B cell (primary cell): Measurements from ENCODE around the gene PSMA2. TPM values are rescaled to one million over a fixed set of nuclear protein-coding genes. Genes with fewer than 3 reads are reported as not detected.

Experiments
- ATAC-seq: fragments of 200-7000 bp; cut with Tn5 transposase; one replicate; pipeline ENCODE4 v1.10.0; 2021; ENCODE audit warnings: low read depth, mild to moderate bottlenecking, moderate number of reproducible peaks, moderate library complexity
- CTCF ChIA-PET: fragments of 350-600 bp; sonication (Branson Sonifier 250); formaldehyde crosslinking; loops from one replicate; lab custom pipeline; 2021; ENCODE audit warnings: antibody characterized with exemption, inconsistent platforms; lab: Charles Lee
- POLR2A ChIA-PET: fragments of 350-600 bp; sonication (Branson Sonifier 250); formaldehyde crosslinking; loops from one replicate; lab custom pipeline; 2021; ENCODE audit warnings: antibody characterized with exemption; lab: Charles Lee
- DNase-seq: peaks from one replicate; pipeline ENCODE4 v3.0.0; 2013
- H2AFZ ChIP-seq: 2 replicates; pipeline ENCODE4 v1.6.1; 2012; ENCODE audit warnings: mild to moderate bottlenecking, low read depth, low read length; ENCODE audit not compliant: insufficient read depth, poor library complexity, severe bottlenecking
- H3K27ac ChIP-seq, 2 donors: 1 replicate in 1 of 2; 2 replicates in 1 of 2; pipeline ENCODE4 v1.5.1; 2012 to 2013; ENCODE audit warnings: low read length in 2 of 2, mild to moderate bottlenecking in 2 of 2, moderate library complexity in 1 of 2
- H3K27me3 ChIP-seq, 4 experiments: fragments of 200-600 bp in 1 of 4; sonication (generic) in 1 of 4; replicated peaks in 1 of 4; 1 replicate in 2 of 4; 2 replicates in 2 of 4; pipeline versions ENCODE4 v1.6.1 to v1.7.0; 2013 to 2016; ENCODE audit warnings: low read length in 3 of 4, mild to moderate bottlenecking in 2 of 4, mixed read lengths in 1 of 4, moderate library complexity in 1 of 4; ENCODE audit not compliant: insufficient read depth in 4 of 4, control insufficient read depth in 3 of 4; ENCODE audit errors: control extremely low read depth in 1 of 4
- H3K36me3 ChIP-seq, 2 experiments: replicated peaks in 1 of 2; 1 replicate in 1 of 2; 2 replicates in 1 of 2; pipeline versions ENCODE4 v1.6.1 to v1.7.1; 2013; ENCODE audit warnings: low read length in 1 of 2; ENCODE audit not compliant: insufficient read depth in 2 of 2, control insufficient read depth in 1 of 2; ENCODE audit errors: control extremely low read depth in 1 of 2, extremely low read depth in 1 of 2
- H3K4me1 ChIP-seq, 2 donors: fragments of 200-600 bp in 1 of 2; sonication (generic) in 1 of 2; 1 replicate in 1 of 2; 2 replicates in 1 of 2; pipeline versions ENCODE4 v1.5.1 to v1.6.1; 2013 to 2017; ENCODE audit warnings: low read length in 2 of 2; ENCODE audit not compliant: control insufficient read depth in 2 of 2, insufficient read depth in 2 of 2
- H3K4me2 ChIP-seq: replicated peaks from 2 replicates; pipeline ENCODE3; 2012; ENCODE audit warnings: mild to moderate bottlenecking, low read depth, low read length; ENCODE audit not compliant: poor library complexity, severe bottlenecking
- H3K4me3 ChIP-seq, 5 experiments: fragments of 200-600 bp in 1 of 5; sonication (generic) in 1 of 5; 1 replicate in 3 of 5; 2 replicates in 2 of 5; pipeline versions ENCODE4 v1.5.1 to v1.7.0; 2011 to 2016; ENCODE audit warnings: low read length in 4 of 5, mild to moderate bottlenecking in 4 of 5, low read depth in 2 of 5, control low read depth in 1 of 5, moderate library complexity in 1 of 5; ENCODE audit not compliant: insufficient read depth in 1 of 5; ENCODE audit errors: control extremely low read depth in 1 of 5, extremely low read depth in 1 of 5
- H3K79me2 ChIP-seq: fragments of 200-600 bp; sonication (generic); one replicate; pipeline ENCODE4 v1.6.0; 2016; ENCODE audit warnings: low read length; ENCODE audit not compliant: control insufficient read depth, insufficient read depth
- H3K9ac ChIP-seq: fragments of 200-600 bp; sonication (generic); 2 replicates; pipeline ENCODE4 v1.6.1; 2017; ENCODE audit warnings: mild to moderate bottlenecking, low read length, moderate library complexity
- H3K9me3 ChIP-seq, 3 donors: one replicate each; pipeline versions ENCODE4 v1.6.1 to v1.7.1; 2013; ENCODE audit warnings: low read length in 2 of 3; ENCODE audit not compliant: control insufficient read depth in 2 of 3, insufficient read depth in 1 of 3; ENCODE audit errors: control extremely low read depth in 1 of 3
- H4K20me1 ChIP-seq: 2 replicates; pipeline ENCODE4 v1.6.0; 2012; ENCODE audit warnings: mild to moderate bottlenecking, low read length; ENCODE audit not compliant: insufficient read depth, control insufficient read depth, poor library complexity, severe bottlenecking
- H3K27ac Mint-ChIP-seq: one replicate; pipeline ENCODE4 v1.8.0; 2021; ENCODE audit warnings: mixed read lengths
- H3K27me3 Mint-ChIP-seq: one replicate; pipeline ENCODE4 v1.8.0; 2021; ENCODE audit warnings: mixed read lengths
- H3K4me1 Mint-ChIP-seq: one replicate; pipeline ENCODE4 v1.8.0; 2021; ENCODE audit warnings: mixed read lengths
- H3K4me3 Mint-ChIP-seq: one replicate; pipeline ENCODE4 v1.8.0; 2021; ENCODE audit warnings: mixed read lengths
- H3K9me3 Mint-ChIP-seq: one replicate; pipeline ENCODE4 v1.8.0; 2022; ENCODE audit warnings: mixed read lengths; ENCODE audit not compliant: insufficient read depth
- EZH2 ChIP-seq: IDR thresholded peaks from 2 replicates; pipeline ENCODE4 v1.6.1; 2012; ENCODE audit warnings: borderline replicate concordance, low read depth, mild to moderate bottlenecking, moderate library complexity, low read length; ENCODE audit not compliant: insufficient read depth, poor library complexity, severe bottlenecking
- whole genome bisulfite sequencing: methylation state at CpG from one replicate; pipeline ENCODE4 v1.1.5; 2013; ENCODE audit warnings: missing lambda C conversion rate; ENCODE audit not compliant: insufficient coverage; 5-methylcytosine and 5-hydroxymethylcytosine counted together
- intact Hi-C: fragments of 100-400 bp; cut with micrococcal nuclease; formaldehyde crosslinking; loops from one replicate; pipeline ENCODE4 v1.10.0; 2022
- polyA plus RNA-seq: library from polyadenylated mRNA; depleted of rRNA; stranded (reverse); fragments of >200 nt; gene quantifications from 2 replicates; pipeline ENCODE4 v1.2.3, GENCODE V29; 2012
- total RNA-seq, 2 donors: library from RNA; stranded (reverse); fragments of 120-200 nt in 1 of 2; gene quantifications; 1 replicate in 1 of 2; 2 replicates in 1 of 2; pipeline versions ENCODE4 v1.2.3 to v1.2.4, GENCODE V29; 2013 to 2022
- TF ChIP-seq, protein P1 (sequence below): fragments of 200-600 bp; IDR thresholded peaks from one replicate; pipeline ENCODE4 v1.8.0; 2022; ENCODE audit warnings: antibody characterized with exemption, mild to moderate bottlenecking

Gene PSMA2
- total and polyA plus RNA-seq, 2 donors (not counting 1 experiment from before 2014, with no cell fraction given), result 26.3 to 47.8 TPM

- H3K27me3 Mint-ChIP-seq, result no peaks in the 10 kb centered on the region
- H3K4me1 Mint-ChIP-seq, result peaks cover 16% of the 10 kb centered on the region
- Histone ChIP-seq H3K4me2 (no peak overlapping the region), H3K9ac (no peak overlapping the region), H3K36me3 (no peaks in the 10 kb centered on the region), H3K27me3 (no peaks in the 10 kb centered on the region), H3K4me1 (peaks cover 2 to 5% of the 10 kb centered on the region in 2 donors), H3K79me2 (no peaks in the 10 kb centered on the region), H2AFZ (no peak overlapping the region), H3K27ac (no peak overlapping the region), H3K4me3 (no peak overlapping the region), H3K9me3 (no peaks in the 10 kb centered on the region), H4K20me1 (no peaks in the 10 kb centered on the region)
- H3K9me3 Mint-ChIP-seq, result no peaks in the 10 kb centered on the region
- TF ChIP-seq, protein P1, sequence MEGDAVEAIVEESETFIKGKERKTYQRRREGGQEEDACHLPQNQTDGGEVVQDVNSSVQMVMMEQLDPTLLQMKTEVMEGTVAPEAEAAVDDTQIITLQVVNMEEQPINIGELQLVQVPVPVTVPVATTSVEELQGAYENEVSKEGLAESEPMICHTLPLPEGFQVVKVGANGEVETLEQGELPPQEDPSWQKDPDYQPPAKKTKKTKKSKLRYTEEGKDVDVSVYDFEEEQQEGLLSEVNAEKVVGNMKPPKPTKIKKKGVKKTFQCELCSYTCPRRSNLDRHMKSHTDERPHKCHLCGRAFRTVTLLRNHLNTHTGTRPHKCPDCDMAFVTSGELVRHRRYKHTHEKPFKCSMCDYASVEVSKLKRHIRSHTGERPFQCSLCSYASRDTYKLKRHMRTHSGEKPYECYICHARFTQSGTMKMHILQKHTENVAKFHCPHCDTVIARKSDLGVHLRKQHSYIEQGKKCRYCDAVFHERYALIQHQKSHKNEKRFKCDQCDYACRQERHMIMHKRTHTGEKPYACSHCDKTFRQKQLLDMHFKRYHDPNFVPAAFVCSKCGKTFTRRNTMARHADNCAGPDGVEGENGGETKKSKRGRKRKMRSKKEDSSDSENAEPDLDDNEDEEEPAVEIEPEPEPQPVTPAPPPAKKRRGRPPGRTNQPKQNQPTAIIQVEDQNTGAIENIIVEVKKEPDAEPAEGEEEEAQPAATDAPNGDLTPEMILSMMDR, result no peak
- no peak for TF ChIP-seq EZH2
- H3K4me3 Mint-ChIP-seq, result no peak overlapping the region
- ChIA-PET POLR2A (no interaction called here), CTCF (interaction anchor here (0.6 to 1.4 kb wide), 3 partner anchors 63 to 893 kb away, joined by 3 to 4 read pairs (median 4); no protein-coding TSS in a partner anchor)
- intact Hi-C loops, result no loop called here
- DNase-seq (no peak), ATAC-seq (no peak)
- no peak overlapping the region for H3K27ac Mint-ChIP-seq
- 62% methylated on average over 3 of the region's 3 CpGs for whole genome bisulfite sequencing
These were observed 53.7 kb downstream of the PSMA2 start for GRCh38 chr7:42878303-42878702.

- Histone ChIP-seq H3K36me3 (no peaks in the 10 kb centered on the region), H3K4me2 (no peak overlapping the region), H3K9me3 (no peaks in the 10 kb centered on the region), H3K4me3 (no peak overlapping the region), H2AFZ (no peak overlapping the region), H3K79me2 (no peaks in the 10 kb centered on the region), H3K9ac (no peak overlapping the region), H3K4me1 (peaks cover 0 to under 1% of the 10 kb centered on the region in 2 donors), H3K27ac (no peak overlapping the region), H3K27me3 (no peaks in the 10 kb centered on the region), H4K20me1 (no peaks in the 10 kb centered on the region)
- CTCF ChIA-PET, result interaction anchor here (1.7 to 1.9 kb wide), 2 partner anchors 9 to 23 kb away, joined by 5 to 7 read pairs; no protein-coding TSS in a partner anchor
- WGBS, result 64% methylated on average over 2 of the region's 2 CpGs
- H3K27me3 Mint-ChIP-seq, result no peaks in the 10 kb centered on the region
- no peak for TF ChIP-seq EZH2
- TF ChIP-seq, protein P1, result no peak
- no peak overlapping the region for H3K4me3 Mint-ChIP-seq
- no peak for DNase-seq
- POLR2A ChIA-PET, result no interaction called here
- peaks cover 11% of the 10 kb centered on the region for H3K4me1 Mint-ChIP-seq
- H3K27ac Mint-ChIP-seq, result no peak overlapping the region
- H3K9me3 Mint-ChIP-seq, result no peaks in the 10 kb centered on the region
- no peak for ATAC-seq
- intact Hi-C loops, result no loop called here
These were observed 54.1 kb downstream of the PSMA2 start for GRCh38 chr7:42877862-42878261.
